Activated CD4-positive, alpha-beta T cell treated with anti-CD3 and anti-CD28 coated beads for 1 hour (primary cell): ENCODE measurements around the gene LY6G6F.
A peak's percentile ranks its signal among the peaks of the same experiment; 100 is the strongest.

ENCODE experiments used
- DNase-seq: peaks from one replicate; pipeline ENCODE4 v3.0.0-alpha.2; 2020

Gene LY6G6F

GRCh38 chr6:31725502-31726350 is 19.1 kb downstream of the LY6G6F start:
- no peak for DNase-seq

DNA sequence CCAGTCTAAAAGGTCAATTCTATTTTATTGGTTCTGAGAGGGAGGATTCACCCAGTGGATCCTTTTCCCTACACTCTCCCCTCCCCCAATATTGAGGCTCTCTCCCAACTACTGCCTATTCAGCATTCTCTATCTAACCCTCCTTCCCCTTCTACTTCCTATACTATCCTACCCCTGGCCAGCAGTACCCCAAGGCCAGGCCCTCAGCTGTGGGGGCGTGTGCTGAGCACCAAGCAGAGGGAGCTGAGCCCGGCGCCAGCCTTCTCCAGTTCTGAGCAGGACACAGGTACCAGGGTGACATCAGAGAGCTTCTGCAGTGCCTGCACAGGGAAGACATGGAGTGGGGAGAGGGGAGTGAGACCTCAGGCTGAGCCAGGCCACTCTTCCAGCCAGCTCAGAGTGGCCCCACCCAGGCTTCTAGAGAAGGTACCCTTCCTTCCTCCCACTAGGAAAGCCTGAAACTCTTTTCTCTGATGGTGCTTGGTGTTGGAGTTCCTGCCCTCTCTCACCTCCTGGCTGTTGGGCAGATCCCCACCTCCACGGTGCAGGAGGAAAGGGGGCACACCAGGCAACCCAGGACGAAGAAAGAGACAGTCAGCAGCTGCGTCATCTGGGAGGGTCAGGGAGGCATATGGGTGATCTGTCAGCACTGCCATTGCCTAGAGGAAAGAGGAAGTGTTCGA is 20.5 kb downstream of the LY6G6F start:
- no peak for DNase-seq

GRCh38 chr6:31727717-31728671 is 21.3 kb downstream of the LY6G6F start:
- DNase-seq = no peak

GRCh38 chr6:31728767-31729514 is 22.3 kb downstream of the LY6G6F start, which contains the start of gene DDAH2:
Gene DDAH2, minus strand, starts transcription at chr6:31729299. Its CDS starts 138 bp downstream, at chr6:31729161.
- DNase-seq = no peak

DNA sequence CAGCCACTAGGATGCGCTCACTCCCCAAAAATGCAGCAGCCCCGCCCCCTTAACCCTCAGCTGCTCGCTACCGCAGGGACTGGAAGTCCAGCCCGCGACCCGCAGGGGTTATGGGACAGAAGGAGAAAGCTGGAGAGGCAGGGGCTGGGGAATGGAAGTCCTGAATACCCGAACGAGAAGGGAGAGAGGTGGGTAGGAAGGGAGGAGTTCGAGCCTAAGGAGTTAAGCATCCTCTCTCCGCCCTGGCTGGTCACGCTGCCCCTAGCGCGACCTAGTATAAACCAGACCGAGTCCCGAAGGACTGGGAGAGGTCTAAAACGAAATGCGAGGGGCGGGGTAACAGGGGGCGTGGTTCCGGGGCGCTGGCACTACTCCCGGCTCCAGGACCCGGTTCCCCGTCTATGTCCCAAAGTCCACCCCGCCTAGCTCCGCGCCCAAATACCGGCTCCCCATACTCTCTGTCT is 22.9 kb downstream of the LY6G6F start:
- peak; percentile 72 for DNase-seq

- DNase-seq = peak; percentile 51
These were observed 23.4 kb downstream of the LY6G6F start for GRCh38 chr6:31729979-31730630.

GRCh38 chr6:31730631-31731086 is 24.0 kb downstream of the LY6G6F start:
- no peak for DNase-seq

DNA sequence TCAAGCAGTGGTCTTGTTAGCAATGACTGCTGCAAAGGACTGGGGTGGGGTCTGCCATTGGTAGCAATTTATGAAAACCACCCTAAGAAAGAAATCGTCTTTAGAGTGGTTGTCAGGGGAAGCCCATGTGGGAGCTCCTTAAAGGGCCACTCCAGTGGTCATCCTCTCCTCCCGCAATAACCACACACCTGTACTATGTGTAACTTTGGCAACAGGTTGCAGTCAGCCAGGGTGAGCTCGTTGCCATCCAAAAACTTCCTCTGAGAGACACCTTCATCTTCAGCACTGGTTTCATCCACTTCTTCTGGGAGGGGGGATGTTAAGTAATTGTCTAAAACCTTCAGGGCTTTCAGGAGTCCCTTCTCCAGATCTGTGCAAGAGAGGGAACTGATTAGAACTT is 25.4 kb downstream of the LY6G6F start:
- DNase-seq = no peak

DNA sequence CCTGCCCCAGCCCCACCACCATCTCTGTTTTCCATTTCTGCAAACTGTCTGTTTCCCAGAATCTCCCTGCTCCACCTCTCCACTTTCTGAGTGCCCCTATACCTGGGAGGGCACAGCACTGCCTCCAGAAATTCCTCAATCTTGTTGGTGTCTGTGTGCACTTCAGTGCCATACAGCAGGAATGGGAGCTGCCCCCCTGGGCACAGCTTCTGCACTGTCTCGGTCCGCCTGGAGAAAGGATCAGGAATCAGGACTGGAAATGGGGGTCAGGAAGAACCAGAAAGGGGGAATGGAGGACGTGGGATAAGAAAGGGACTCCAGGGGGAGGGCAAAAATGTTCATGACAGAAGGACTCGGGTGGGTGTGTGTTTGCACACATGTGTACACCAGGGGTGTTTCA is 27.1 kb downstream of the LY6G6F start:
- DNase-seq = no peak

- no peak for DNase-seq
These were observed 27.7 kb downstream of the LY6G6F start for GRCh38 chr6:31734247-31734820.

DNA sequence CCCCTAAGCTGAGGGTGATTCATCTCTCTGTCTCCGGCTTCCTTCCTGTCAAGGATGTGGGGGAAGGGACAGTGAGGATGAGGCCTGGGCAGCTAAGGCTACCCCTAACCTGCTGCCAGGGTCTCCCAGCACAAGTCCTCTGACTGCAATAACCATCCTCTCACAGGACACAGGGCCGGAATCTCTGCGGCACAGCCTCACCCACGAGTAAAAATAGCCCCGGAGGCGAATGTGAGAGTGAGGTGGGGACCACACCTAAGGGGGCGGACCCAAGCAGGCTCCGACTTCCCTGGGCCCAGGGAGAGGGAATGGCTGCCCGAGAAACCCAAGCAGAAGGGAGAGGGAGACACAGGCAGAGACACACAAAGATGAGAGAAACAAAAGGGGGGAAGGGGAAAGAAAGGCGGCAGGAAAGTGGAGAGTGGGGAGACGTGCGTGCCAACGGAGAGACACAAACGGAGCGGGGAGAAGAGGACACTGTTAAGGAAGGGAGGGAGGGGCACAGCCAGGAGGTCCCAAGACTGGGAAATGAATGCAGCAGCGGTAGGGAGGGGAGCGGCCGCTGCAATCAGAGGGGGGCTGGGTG is 28.2 kb downstream of the LY6G6F start:
- DNase-seq = peak; percentile 33

DNA sequence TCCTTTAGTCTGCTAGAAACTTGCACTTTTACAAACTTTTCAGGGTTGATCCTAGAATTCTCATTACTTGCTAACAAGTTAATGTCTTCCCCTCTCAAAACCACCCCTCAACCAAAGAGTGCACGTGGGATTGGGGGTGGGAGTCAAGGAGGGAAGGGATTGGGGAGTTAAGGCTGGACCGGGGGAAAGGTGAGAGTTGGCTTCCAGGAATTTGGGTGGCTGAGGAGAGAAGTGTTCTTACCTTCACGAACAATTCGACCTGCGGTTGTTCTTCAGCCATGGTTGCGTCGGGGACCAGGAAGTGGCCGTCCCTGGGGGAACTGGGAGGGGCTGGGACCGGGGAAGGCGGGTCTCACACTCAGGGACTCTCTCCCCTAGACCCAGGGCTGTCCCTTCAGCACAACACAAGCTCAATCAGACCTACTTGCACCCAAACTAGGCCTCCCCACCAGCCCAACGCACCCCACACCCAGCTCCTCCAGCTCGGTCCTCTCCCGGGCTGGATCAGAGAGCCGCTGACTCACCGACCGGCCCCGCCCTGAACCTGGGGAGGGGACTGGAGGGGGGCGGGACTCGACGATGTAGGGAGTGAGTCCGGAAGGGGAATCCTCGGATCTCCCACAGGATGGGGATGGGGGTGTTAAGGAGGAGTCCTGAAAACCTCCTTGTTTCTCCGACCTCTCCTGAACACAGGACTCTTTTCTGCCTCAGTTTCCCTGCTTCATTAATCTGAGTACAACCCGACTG is 29.5 kb downstream of the LY6G6F start, which contains the start of gene CLIC1:
Gene CLIC1 (minus strand): TSS at position 510 of the 747 bp plus-strand sequence. CDS start 230 bp downstream, at position 280.
- peak; percentile 64 for DNase-seq

GRCh38 chr6:31736768-31737314 is 30.2 kb downstream of the LY6G6F start:
- DNase-seq = no peak

- DNase-seq = no peak
These were observed 30.8 kb downstream of the LY6G6F start for GRCh38 chr6:31737315-31737990.

GRCh38 chr6:31737991-31738979 is 31.6 kb downstream of the LY6G6F start:
- peak; percentile 45 for DNase-seq

- peak; percentile 91 for DNase-seq
These were observed 33.2 kb downstream of the LY6G6F start, which contains the start of gene MSH5 for GRCh38 chr6:31739639-31740396. Gene MSH5, plus strand, starts transcription at chr6:31740005. Its CDS starts 462 bp downstream, at chr6:31740467.
